ENCODE results near the gene CDCA4.

CDCA4 gene

GRCh38 chr14:105012171-105012985, 8.5 kb downstream of the CDCA4 start:
- no peak overlapping the region for H3K4me3 ChIP-seq (replicated peaks in 1 of 2; ENCODE audit: low read depth in 2 of 2, low read length in 2 of 2)
- DNase-seq (ENCODE audit: low read depth in 2 of 2), result no peak
- TF ChIP-seq CTCF (IDR thresholded peaks at IDR 0.05; ENCODE audit: low read depth, low read length), result peak; percentile 12

DNA sequence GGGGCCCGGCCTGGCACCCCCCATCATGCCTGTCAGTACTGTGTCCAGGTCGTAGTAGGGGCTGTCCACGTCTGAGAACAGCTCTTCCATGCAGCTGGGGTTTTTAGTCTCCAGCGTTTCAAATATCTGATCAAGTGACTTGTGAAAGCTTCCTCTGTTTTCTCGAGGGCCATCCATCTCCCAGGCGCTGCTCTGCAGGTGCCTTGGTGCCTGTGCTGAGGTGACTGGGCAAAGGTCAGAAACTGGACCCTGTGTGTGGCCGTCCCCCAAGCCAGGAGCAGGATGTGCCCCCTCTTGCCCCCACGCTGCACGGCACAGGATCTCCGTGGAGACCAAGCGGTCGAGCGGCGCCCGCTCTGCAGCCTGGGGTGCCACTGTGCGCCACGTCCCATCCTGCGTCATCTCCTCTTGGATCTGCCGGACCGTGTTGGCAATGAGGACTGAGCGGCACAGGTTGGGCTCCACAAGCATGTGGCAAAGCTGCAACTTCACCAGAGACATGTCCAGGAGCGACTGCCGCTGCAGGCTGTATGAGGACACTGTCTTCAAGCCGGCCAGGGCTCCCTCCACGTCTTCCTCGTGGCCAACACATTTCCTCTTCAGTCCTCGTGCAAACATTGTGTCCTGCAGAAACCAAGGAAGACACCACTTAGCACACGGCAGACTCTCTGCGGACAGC, 9.4 kb downstream of the CDCA4 start:
- H3K4me3 ChIP-seq (replicated peaks in 1 of 2; ENCODE audit: low read depth in 2 of 2, low read length in 2 of 2), result no peak overlapping the region
- no peak for TF ChIP-seq CTCF (IDR thresholded peaks at IDR 0.05; ENCODE audit: low read depth, low read length)
- DNase-seq (ENCODE audit: low read depth in 2 of 2), result no peak

- DNase-seq (ENCODE audit: low read depth in 2 of 2), result no peak
- TF ChIP-seq CTCF (IDR thresholded peaks at IDR 0.05; ENCODE audit: low read depth, low read length), result no peak
- H3K4me3 ChIP-seq (replicated peaks in 1 of 2; ENCODE audit: low read depth in 2 of 2, low read length in 2 of 2), result no peak overlapping the region
These were observed 10.0 kb downstream of the CDCA4 start for GRCh38 chr14:105010891-105011291.

DNA sequence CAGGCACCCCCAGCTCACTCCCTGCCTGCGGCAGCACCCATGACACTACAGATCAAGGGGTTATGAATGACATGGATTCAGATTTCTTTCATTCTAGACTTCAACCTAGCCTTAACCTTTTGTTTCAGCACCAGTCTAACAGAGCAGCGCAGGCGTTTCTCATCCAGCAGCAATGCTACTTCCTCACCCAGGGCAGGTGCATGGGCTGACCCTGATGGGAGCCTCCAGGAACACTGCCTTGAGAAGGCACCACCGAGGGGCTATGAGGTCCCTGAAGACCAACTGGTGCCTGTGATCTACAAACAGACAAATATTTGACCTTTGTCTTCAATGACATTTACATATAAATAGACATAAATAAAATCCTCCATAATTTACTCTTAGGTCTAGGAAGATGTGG, 10.8 kb downstream of the CDCA4 start:
- no peak overlapping the region for H3K4me3 ChIP-seq (replicated peaks in 1 of 2; ENCODE audit: low read depth in 2 of 2, low read length in 2 of 2)
- TF ChIP-seq CTCF (IDR thresholded peaks at IDR 0.05; ENCODE audit: low read depth, low read length), result no peak
- no peak for DNase-seq (ENCODE audit: low read depth in 2 of 2)

- no peak for DNase-seq (ENCODE audit: low read depth in 2 of 2)
- TF ChIP-seq CTCF (IDR thresholded peaks at IDR 0.05; ENCODE audit: low read depth, low read length), result no peak
- no peak overlapping the region for H3K4me3 ChIP-seq (replicated peaks in 1 of 2; ENCODE audit: low read depth in 2 of 2, low read length in 2 of 2)
These were observed 13.2 kb downstream of the CDCA4 start for GRCh38 chr14:105007593-105008264.

DNA sequence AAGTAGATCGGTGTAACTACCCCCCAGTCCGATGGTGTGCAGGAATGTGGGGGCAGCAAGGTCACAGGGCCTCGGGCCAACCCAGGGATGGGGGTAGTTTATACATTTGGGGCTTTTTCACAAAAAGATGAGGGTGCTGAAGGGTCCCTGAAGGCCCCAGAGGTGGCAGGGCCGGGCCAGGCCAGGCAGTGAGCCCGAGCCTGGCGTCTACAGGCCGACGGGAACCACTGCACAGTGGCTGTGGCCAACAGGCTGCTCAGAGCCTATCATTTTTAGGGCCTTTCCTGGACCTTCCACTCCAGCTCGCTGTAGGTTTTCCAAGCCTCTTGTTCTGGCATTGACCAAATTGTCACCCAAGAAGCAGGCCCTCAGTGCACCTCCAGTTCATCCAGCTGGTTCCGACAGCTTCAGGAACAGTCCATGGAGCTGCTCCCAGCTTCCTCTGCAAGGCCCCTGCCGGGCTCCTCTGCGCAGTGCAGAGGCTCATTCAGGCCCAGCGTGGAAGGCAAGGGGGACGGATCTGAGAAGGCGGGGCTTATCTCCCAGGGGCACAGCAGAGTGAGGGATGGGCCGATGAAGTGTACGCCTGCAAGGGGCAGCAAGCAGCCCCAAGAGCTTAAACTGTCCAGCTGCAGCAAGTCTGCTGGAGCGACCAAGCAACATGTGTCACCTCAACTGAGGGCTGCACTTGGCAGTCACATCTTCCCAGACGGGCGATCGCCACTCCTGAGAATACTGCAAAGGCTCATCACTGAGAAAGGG, 13.9 kb downstream of the CDCA4 start:
- H3K4me3 ChIP-seq (replicated peaks in 1 of 2; ENCODE audit: low read depth in 2 of 2, low read length in 2 of 2), result no peak overlapping the region
- no peak for DNase-seq (ENCODE audit: low read depth in 2 of 2)
- TF ChIP-seq CTCF (IDR thresholded peaks at IDR 0.05; ENCODE audit: low read depth, low read length), result no peak
